ENCODE measurements around the gene BRIP1.

DNA sequence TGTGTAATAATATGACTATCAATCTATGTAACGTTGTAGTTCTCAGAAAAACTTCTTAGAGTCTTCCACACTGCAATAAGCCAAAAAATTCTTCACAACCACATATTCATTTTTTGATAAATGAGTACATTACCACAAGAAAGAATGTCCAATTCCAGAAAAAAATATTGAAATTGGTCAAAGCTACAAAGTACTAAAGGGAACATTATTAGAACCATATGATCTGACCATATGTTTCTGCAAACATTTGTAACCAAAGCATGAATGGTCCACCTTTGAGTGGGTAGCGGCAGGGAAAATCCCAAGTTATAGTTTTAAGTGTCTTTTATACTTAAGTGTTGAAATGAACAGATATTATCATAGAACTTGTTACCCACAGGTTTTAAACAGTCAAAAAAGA, 200.6 kb downstream of the BRIP1 start:
- TF ChIP-seq, protein P1, sequence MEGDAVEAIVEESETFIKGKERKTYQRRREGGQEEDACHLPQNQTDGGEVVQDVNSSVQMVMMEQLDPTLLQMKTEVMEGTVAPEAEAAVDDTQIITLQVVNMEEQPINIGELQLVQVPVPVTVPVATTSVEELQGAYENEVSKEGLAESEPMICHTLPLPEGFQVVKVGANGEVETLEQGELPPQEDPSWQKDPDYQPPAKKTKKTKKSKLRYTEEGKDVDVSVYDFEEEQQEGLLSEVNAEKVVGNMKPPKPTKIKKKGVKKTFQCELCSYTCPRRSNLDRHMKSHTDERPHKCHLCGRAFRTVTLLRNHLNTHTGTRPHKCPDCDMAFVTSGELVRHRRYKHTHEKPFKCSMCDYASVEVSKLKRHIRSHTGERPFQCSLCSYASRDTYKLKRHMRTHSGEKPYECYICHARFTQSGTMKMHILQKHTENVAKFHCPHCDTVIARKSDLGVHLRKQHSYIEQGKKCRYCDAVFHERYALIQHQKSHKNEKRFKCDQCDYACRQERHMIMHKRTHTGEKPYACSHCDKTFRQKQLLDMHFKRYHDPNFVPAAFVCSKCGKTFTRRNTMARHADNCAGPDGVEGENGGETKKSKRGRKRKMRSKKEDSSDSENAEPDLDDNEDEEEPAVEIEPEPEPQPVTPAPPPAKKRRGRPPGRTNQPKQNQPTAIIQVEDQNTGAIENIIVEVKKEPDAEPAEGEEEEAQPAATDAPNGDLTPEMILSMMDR (IDR thresholded peaks at IDR 0.05): no peak
- no peak for TF ChIP-seq ZFX (IDR thresholded peaks at IDR 0.05; ENCODE audit: borderline replicate concordance)
